ENCODE results near the gene LARGE2. TPM values are rescaled to one million over a fixed set of nuclear protein-coding genes. Genes with fewer than 3 reads are reported as not detected.

The LARGE2 gene
- total and polyA plus RNA-seq, 2 donors (not counting 3 experiments of a cell fraction or from before 2014, with no cell fraction given) = 0.06 TPM; not detected in 1

- TF ChIP-seq CTCF (IDR thresholded peaks at IDR 0.05; ENCODE audit: extremely low read depth in 1 of 2, insufficient read depth in 1 of 2, low read depth in 1 of 2, low read length in 2 of 2) (no peak), GATA2 (IDR thresholded peaks at IDR 0.05; ENCODE audit: insufficient read depth, insufficient read length, low read depth, low read length) (no peak), POLR2AphosphoS5 (IDR thresholded peaks at IDR 0.05; ENCODE audit: insufficient read depth, low read depth, low read length) (no peak), MAX (IDR thresholded peaks at IDR 0.05; ENCODE audit: insufficient read depth, insufficient read length) (no peak), POLR2A (IDR thresholded peaks at IDR 0.05; ENCODE audit: low read depth, low read length) (no peak), JUN (IDR thresholded peaks at IDR 0.05; ENCODE audit: borderline replicate concordance, insufficient read depth, insufficient read length, low read depth) (no peak)
- Histone ChIP-seq H3K4me1 (ENCODE audit: control insufficient read depth, extremely low read depth, insufficient read depth, low read length) (no peaks in the 10 kb centered on the region), H3K27me3 (ENCODE audit: control insufficient read depth in 2 of 2, insufficient read depth in 2 of 2, low read length in 2 of 2) (no peaks in the 10 kb centered on the region), H3K4me2 (ENCODE audit: insufficient read depth, low read length) (no peak overlapping the region), H3K4me3 (replicated peaks in 1 of 3; ENCODE audit: insufficient read depth in 1 of 3, low read depth in 1 of 3, low read length in 3 of 3) (no peak overlapping the region), H3K9me1 (replicated peaks; ENCODE audit: control insufficient read depth, extremely low read depth, insufficient read depth, low read length) (no peaks in the 10 kb centered on the region), H3K36me3 (ENCODE audit: control insufficient read depth in 2 of 2, extremely low read depth in 1 of 2, insufficient read depth in 2 of 2, low read length in 2 of 2) (peaks cover 0 to 16% of the 10 kb centered on the region in 2 experiments), H3K79me2 (ENCODE audit: control insufficient read depth, insufficient read depth, low read length) (no peaks in the 10 kb centered on the region), H3K27ac (ENCODE audit: insufficient read depth, low read depth, low read length) (no peak overlapping the region), H2AFZ (ENCODE audit: low read depth, low read length) (no peak overlapping the region), H4K20me1 (replicated peaks; ENCODE audit: control insufficient read depth, extremely low read depth, insufficient read depth, low read length) (no peaks in the 10 kb centered on the region), H3K9ac (replicated peaks; ENCODE audit: extremely low read depth, insufficient read depth, low read length) (no peak overlapping the region), H3K9me3 (replicated peaks; ENCODE audit: control insufficient read depth, insufficient read depth, low read length) (no peaks in the 10 kb centered on the region)
- FAIRE-seq (no peak), DNase-seq (ENCODE audit: low read depth, low spot score) (no peak)
- CTCF ChIA-PET = interaction anchor here (1.2 to 3.7 kb wide), 2 partner anchors 9 to 22 kb away, joined by 4 to 14 read pairs; no protein-coding TSS in a partner anchor
- POLR2A ChIA-PET = no interaction called here
- no TSS peak for BruUV-seq (replicated peaks)
- intact Hi-C loops (cut with micrococcal nuclease) (no loop called here), dilution Hi-C loops (cut with MboI; ENCODE audit: extremely low pct_ligation_motif_present, low sequenced_read_pairs) (no loop called here)
These were observed 19.9 kb downstream of the LARGE2 start for GRCh38 chr11:45942381-45942780.

All from endothelial cell of umbilical vein (primary cell).